Liver (tissue), 9 donors: ENCODE results near the gene TULP4. TPM values are rescaled to one million over a fixed set of nuclear protein-coding genes. Genes with fewer than 3 reads are reported as not detected.

Experiments used
- DNase-seq: peaks from one replicate; pipeline ENCODE4 v3.0.0-alpha.2; 2017; ENCODE audit warnings: low spot score
- H3K27ac ChIP-seq, 2 donors: one replicate each; pipeline ENCODE4 v1.7.0; 2013; ENCODE audit warnings: inconsistent platforms in 2 of 2, low read length in 2 of 2, control low read depth in 1 of 2, low read depth in 1 of 2, mild to moderate bottlenecking in 1 of 2
- H3K27me3 ChIP-seq, 4 donors: one replicate each; pipeline versions ENCODE4 v1.6.1 to v1.7.0; 2013; ENCODE audit warnings: low read length in 3 of 4, inconsistent platforms in 1 of 4, mild to moderate bottlenecking in 1 of 4, moderate library complexity in 1 of 4; ENCODE audit not compliant: control insufficient read depth in 4 of 4, insufficient read depth in 4 of 4
- H3K36me3 ChIP-seq, 4 donors: one replicate each; pipeline versions ENCODE4 v1.6.1 to v1.7.0; 2013; ENCODE audit warnings: low read length in 3 of 4, mild to moderate bottlenecking in 3 of 4, low read depth in 1 of 4, moderate library complexity in 1 of 4; ENCODE audit not compliant: control insufficient read depth in 4 of 4, insufficient read depth in 3 of 4
- H3K4me1 ChIP-seq, 4 donors: one replicate each; pipeline versions ENCODE4 v1.6.1 to v1.7.0; 2013; ENCODE audit warnings: low read length in 3 of 4, mild to moderate bottlenecking in 3 of 4, moderate library complexity in 1 of 4; ENCODE audit not compliant: control insufficient read depth in 4 of 4, insufficient read depth in 4 of 4
- H3K4me3 ChIP-seq, 3 donors: one replicate each; pipeline versions ENCODE4 v1.6.1 to v1.7.0; 2013; ENCODE audit warnings: low read length in 3 of 3, control low read depth in 1 of 3, low read depth in 1 of 3, mild to moderate bottlenecking in 1 of 3
- H3K9ac ChIP-seq, 2 donors: one replicate each; pipeline ENCODE4 v1.7.0; 2013; ENCODE audit warnings: low read length in 2 of 2, mild to moderate bottlenecking in 2 of 2, moderate library complexity in 2 of 2, control low read depth in 1 of 2, low read depth in 1 of 2
- H3K9me3 ChIP-seq, 4 donors: one replicate each; pipeline versions ENCODE4 v1.6.1 to v1.7.0; 2013; ENCODE audit warnings: low read length in 3 of 4; ENCODE audit not compliant: control insufficient read depth in 4 of 4
- ATF3 ChIP-seq: IDR thresholded peaks from 2 replicates; pipeline ENCODE4 v1.6.1; 2016; ENCODE audit warnings: antibody characterized with exemption
- EGR1 ChIP-seq, 2 donors: IDR thresholded peaks; 2 replicates each; pipeline ENCODE4 v1.6.1; 2016 to 2018; ENCODE audit warnings: antibody characterized with exemption in 2 of 2, low read depth in 2 of 2
- FOXA1 ChIP-seq: IDR thresholded peaks from 2 replicates; pipeline ENCODE4 v1.6.1; 2016; ENCODE audit warnings: antibody characterized with exemption
- FOXA2 ChIP-seq: IDR thresholded peaks from 2 replicates; pipeline ENCODE4 v1.6.1; 2016; ENCODE audit warnings: antibody characterized with exemption
- GABPA ChIP-seq, 2 donors: IDR thresholded peaks in 1 of 2; conservative IDR thresholded peaks in 1 of 2; 2 replicates each; pipeline ENCODE4 v1.6.1; 2016; ENCODE audit warnings: antibody characterized with exemption in 2 of 2, mild to moderate bottlenecking in 1 of 2, moderate library complexity in 1 of 2
- HNF4A ChIP-seq, 2 donors: conservative IDR thresholded peaks; 2 replicates each; pipeline ENCODE4 v1.6.1; 2016; ENCODE audit warnings: antibody characterized with exemption in 2 of 2, mild to moderate bottlenecking in 2 of 2
- HNF4G ChIP-seq: IDR thresholded peaks from 2 replicates; pipeline ENCODE4 v1.6.1; 2016; ENCODE audit warnings: antibody characterized with exemption
- JUND ChIP-seq, 2 donors: IDR thresholded peaks; 2 replicates each; pipeline ENCODE4 v1.6.1; 2016; ENCODE audit warnings: antibody characterized with exemption in 2 of 2
- MAX ChIP-seq: IDR thresholded peaks from 2 replicates; pipeline ENCODE4 v1.6.1; 2016; ENCODE audit warnings: antibody characterized with exemption
- NR2F2 ChIP-seq: IDR thresholded peaks from 2 replicates; pipeline ENCODE4 v1.6.1; 2016; ENCODE audit warnings: antibody characterized with exemption
- RAD21 ChIP-seq, 2 donors: IDR thresholded peaks; 2 replicates each; pipeline ENCODE4 v1.6.1; 2016; ENCODE audit warnings: antibody characterized with exemption in 2 of 2, mild to moderate bottlenecking in 2 of 2
- REST ChIP-seq: IDR thresholded peaks from 2 replicates; pipeline ENCODE4 v1.6.1; 2016; ENCODE audit warnings: antibody characterized with exemption, mild to moderate bottlenecking
- SP1 ChIP-seq: IDR thresholded peaks from 2 replicates; pipeline ENCODE4 v1.6.1; 2018; ENCODE audit warnings: antibody characterized with exemption, mild to moderate bottlenecking
- TAF1 ChIP-seq: conservative IDR thresholded peaks from 2 replicates; pipeline ENCODE4 v1.6.1; 2016; ENCODE audit warnings: antibody characterized with exemption, mild to moderate bottlenecking
- YY1 ChIP-seq: IDR thresholded peaks from 2 replicates; pipeline ENCODE4 v1.6.1; 2016; ENCODE audit warnings: antibody characterized with exemption, mild to moderate bottlenecking
- ZBTB33 ChIP-seq: IDR thresholded peaks from 2 replicates; pipeline ENCODE4 v1.6.1; 2016; ENCODE audit warnings: antibody characterized with exemption
- WGBS: extraction: QIAGEN DNeasy Blood & Tissue Kit; methylation state at CpG from one replicate; pipeline ENCODE4 v1.1.7; 2013; 5-methylcytosine and 5-hydroxymethylcytosine counted together
- polyA plus RNA-seq, 2 donors: library from polyadenylated mRNA; stranded (reverse) in 1 of 2; unstranded in 1 of 2; fragments of 200-250 nt in 1 of 2; fragments of >200 nt in 1 of 2; fragmentation: Nextera tagmentation in 1 of 2; extraction: Ambion mirVana in 1 of 2; gene quantifications; one replicate each; pipeline versions ENCODE4 v1.2.1 to v1.2.3, GENCODE V29; 2013 to 2015
- total RNA-seq, 2 donors: library from RNA; depleted of rRNA; stranded (reverse); fragments of >200 nt; gene quantifications; one replicate each; pipeline ENCODE4 v1.2.3, GENCODE V29; 2014
- donor health status: healthy.
- donor health status: healthy.
- donor health status: healthy.
- donor health status: healthy.
- donor health status: healthy.

The TULP4 gene
- total and polyA plus RNA-seq, 4 donors = 2.2 to 53.3 (median 18.0) TPM

GRCh38 chr6:158328952-158329351 lies 16.7 kb downstream of the TULP4 start:
- no peak for TF ChIP-seq YY1
- no peak for TF ChIP-seq NR2F2
- no peak for TF ChIP-seq JUND (IDR thresholded peaks at IDR 0.05)
- TF ChIP-seq RAD21 (IDR thresholded peaks at IDR 0.05) = no peak
- no peak for TF ChIP-seq ZBTB33
- no peak for TF ChIP-seq GABPA (IDR thresholded peaks at IDR 0.05 in 1 of 2, conservative IDR thresholded peaks at IDR 0.05 in 1 of 2)
- no peak for TF ChIP-seq SP1
- no peak for TF ChIP-seq FOXA2
- TF ChIP-seq FOXA1 = no peak
- no peak for TF ChIP-seq EGR1 (IDR thresholded peaks at IDR 0.05; ENCODE audit: low read depth in 2 of 2)
- TF ChIP-seq MAX = no peak
- TF ChIP-seq HNF4A (conservative IDR thresholded peaks at IDR 0.05) = no peak
- TF ChIP-seq ATF3 = no peak
- 0% methylated on average over 1 of the region's 1 CpG for WGBS
- peaks cover 0 to 4% (median under 1%) of the 10 kb centered on the region in 4 donors for H3K9me3 ChIP-seq
- no peaks in the 10 kb centered on the region for H3K27me3 ChIP-seq
- no peak overlapping the region for H3K9ac ChIP-seq
- H3K4me1 ChIP-seq = no peaks in the 10 kb centered on the region
- no peak overlapping the region for H3K4me3 ChIP-seq
- no peak overlapping the region for H3K27ac ChIP-seq
- H3K36me3 ChIP-seq = no peaks in the 10 kb centered on the region
- no peak for DNase-seq

- peaks cover 0 to 4% (median under 1%) of the 10 kb centered on the region in 4 donors for H3K9me3 ChIP-seq
- no peaks in the 10 kb centered on the region for H3K27me3 ChIP-seq
- WGBS = 86% methylated on average over 1 of the region's 1 CpG
- no peaks in the 10 kb centered on the region for H3K4me1 ChIP-seq
- TF ChIP-seq JUND (IDR thresholded peaks at IDR 0.05) (no peak), YY1 (no peak), HNF4A (conservative IDR thresholded peaks at IDR 0.05) (no peak), REST (no peak), TAF1 (no peak), ZBTB33 (no peak), HNF4G (no peak), FOXA1 (no peak), NR2F2 (no peak), GABPA (IDR thresholded peaks at IDR 0.05 in 1 of 2, conservative IDR thresholded peaks at IDR 0.05 in 1 of 2) (no peak), FOXA2 (no peak)
- DNase-seq = no peak
- H3K9ac ChIP-seq = no peak overlapping the region
- no peak overlapping the region for H3K27ac ChIP-seq
- no peaks in the 10 kb centered on the region for H3K36me3 ChIP-seq
- H3K4me3 ChIP-seq = no peak overlapping the region
Measured at GRCh38 chr6:158329531-158329930, 17.3 kb downstream of the TULP4 start.
